Progenitor cell of endocrine pancreas (in vitro differentiated cells): ENCODE data around the gene GNG8. TPM values are rescaled to one million over a fixed set of nuclear protein-coding genes. Genes with fewer than 3 reads are reported as not detected.
"Not testable (repeated sequence)": the region's sequence is repeated elsewhere in the genome, so short reads cannot be mapped to it uniquely, and the experiment has no call there.

Experiments
- DNase-seq: peaks from one replicate; pipeline ENCODE4 v3.0.0; 2021; ENCODE audit warnings: low spot score; ENCODE audit not compliant: unreplicated experiment
- H3K27ac Mint-ChIP-seq: 2 replicates; pipeline ENCODE4 v1.8.0; 2021; ENCODE audit warnings: mild to moderate bottlenecking, moderate library complexity, mixed read lengths
- H3K27me3 Mint-ChIP-seq: 2 replicates; pipeline ENCODE4 v1.8.0; 2021; ENCODE audit warnings: mixed read lengths
- H3K36me3 Mint-ChIP-seq: 2 replicates; pipeline ENCODE4 v1.8.0; 2022; ENCODE audit warnings: mixed read lengths; ENCODE audit not compliant: insufficient read depth
- H3K4me1 Mint-ChIP-seq: 2 replicates; pipeline ENCODE4 v1.8.0; 2021; ENCODE audit warnings: low read depth, mixed read lengths
- H3K4me3 Mint-ChIP-seq: 2 replicates; pipeline ENCODE4 v1.8.0; 2021; ENCODE audit warnings: low read depth, mild to moderate bottlenecking, moderate library complexity, mixed read lengths
- H3K9me3 Mint-ChIP-seq: 2 replicates; pipeline ENCODE4 v1.8.0; 2021; ENCODE audit warnings: low read depth, mixed read lengths
- CTCF ChIP-seq: fragments of 200-600 bp; sonication (generic); IDR thresholded peaks from one replicate; pipeline ENCODE4 v1.5.0; 2021; ENCODE audit warnings: antibody characterized with exemption, mild to moderate bottlenecking; ENCODE audit not compliant: unreplicated experiment
- total RNA-seq: library from RNA; stranded (reverse); gene quantifications from 2 replicates; pipeline ENCODE4 v1.2.1, GENCODE V29; 2021

GNG8 gene
- total RNA-seq, 1 donor from 2014 or later = not detected

GRCh38 chr19:46631481-46631880 lies 4.5 kb downstream of the GNG8 start:
- no peak for TF ChIP-seq CTCF
- Mint-ChIP-seq H3K36me3 (no peaks in the 10 kb centered on the region), H3K27me3 (peaks cover 49% of the 10 kb centered on the region), H3K27ac (no peak overlapping the region), H3K9me3 (no peaks in the 10 kb centered on the region), H3K4me3 (no peak overlapping the region), H3K4me1 (peaks cover 3% of the 10 kb centered on the region)
- no peak for DNase-seq

- no peak for TF ChIP-seq CTCF
Observed at GRCh38 chr19:46630586-46631205, 5.3 kb downstream of the GNG8 start.

GRCh38 chr19:46629546-46630025 lies 6.4 kb downstream of the GNG8 start:
- no peak overlapping the region for H3K4me3 Mint-ChIP-seq
- H3K9me3 Mint-ChIP-seq = no peaks in the 10 kb centered on the region
- no peak for TF ChIP-seq CTCF
- no peak overlapping the region for H3K27ac Mint-ChIP-seq
- no peak for DNase-seq
- no peaks in the 10 kb centered on the region for H3K36me3 Mint-ChIP-seq
- H3K27me3 Mint-ChIP-seq = peaks cover 46% of the 10 kb centered on the region
- H3K4me1 Mint-ChIP-seq = peaks cover 3% of the 10 kb centered on the region

More at GRCh38 chr19:46630586-46631205, 5.3 kb downstream of the GNG8 start:
- no peak overlapping the region for H3K4me3 Mint-ChIP-seq
- H3K4me1 Mint-ChIP-seq = peaks cover 3% of the 10 kb centered on the region
- no peak overlapping the region for H3K27ac Mint-ChIP-seq
- no peak for DNase-seq
- H3K36me3 Mint-ChIP-seq = no peaks in the 10 kb centered on the region
- H3K9me3 Mint-ChIP-seq = no peaks in the 10 kb centered on the region
- H3K27me3 Mint-ChIP-seq = peaks cover 49% of the 10 kb centered on the region

- H3K27me3 Mint-ChIP-seq = peaks cover 43% of the 10 kb centered on the region
- H3K27ac Mint-ChIP-seq, H3K36me3 Mint-ChIP-seq, DNase-seq, H3K9me3 Mint-ChIP-seq, H3K4me1 Mint-ChIP-seq, H3K4me3 Mint-ChIP-seq: not testable (repeated sequence)
Observed at GRCh38 chr19:46628970-46629369, 7.0 kb downstream of the GNG8 start.

GRCh38 chr19:46626446-46626845 lies 9.6 kb downstream of the GNG8 start:
- Mint-ChIP-seq H3K4me3 (no peak overlapping the region), H3K36me3 (no peaks in the 10 kb centered on the region), H3K27ac (no peak overlapping the region), H3K27me3 (peaks cover 21% of the 10 kb centered on the region), H3K4me1 (no peaks in the 10 kb centered on the region), H3K9me3 (no peaks in the 10 kb centered on the region)
- no peak for TF ChIP-seq CTCF
- no peak for DNase-seq

- no peak overlapping the region for H3K4me3 Mint-ChIP-seq
- no peak for DNase-seq
- TF ChIP-seq CTCF = no peak
- no peak overlapping the region for H3K27ac Mint-ChIP-seq
- peaks cover 1% of the 10 kb centered on the region for H3K4me1 Mint-ChIP-seq
- peaks cover 21% of the 10 kb centered on the region for H3K27me3 Mint-ChIP-seq
- no peaks in the 10 kb centered on the region for H3K36me3 Mint-ChIP-seq
- H3K9me3 Mint-ChIP-seq = no peaks in the 10 kb centered on the region
Observed at GRCh38 chr19:46625731-46626130, 10.3 kb downstream of the GNG8 start.
